Neutrophil (primary cell): ENCODE data around the gene KAZALD1.
A peak's percentile ranks its signal among the peaks of the same experiment; 100 is the strongest.

Experiments
- H3K27ac ChIP-seq: fragments of 200-600 bp; sonication (generic); 2 replicates; pipeline ENCODE4 v1.5.1; 2016; ENCODE audit warnings: mild to moderate bottlenecking, moderate library complexity
- H3K27me3 ChIP-seq: fragments of 200-600 bp; sonication (generic); 2 replicates; pipeline ENCODE4 v1.6.0; 2016; ENCODE audit warnings: mild to moderate bottlenecking
- H3K36me3 ChIP-seq: fragments of 200-600 bp; sonication (generic); 2 replicates; pipeline ENCODE4 v1.5.1; 2017
- H3K4me1 ChIP-seq, 2 experiments: fragments of 200-600 bp in 1 of 2; sonication (generic) in 1 of 2; 1 replicate in 1 of 2; 2 replicates in 1 of 2; pipeline versions ENCODE4 v1.5.1 to v1.6.1; 2013 to 2016; ENCODE audit warnings: low read depth in 1 of 2, low read length in 1 of 2, mild to moderate bottlenecking in 1 of 2, moderate library complexity in 1 of 2; ENCODE audit not compliant: control insufficient read depth in 1 of 2, insufficient read depth in 1 of 2
- H3K4me3 ChIP-seq, 2 experiments: fragments of 200-600 bp in 1 of 2; sonication (generic) in 1 of 2; 1 replicate in 1 of 2; 2 replicates in 1 of 2; pipeline ENCODE4 v1.5.1; 2013 to 2016; ENCODE audit warnings: low read depth in 1 of 2, low read length in 1 of 2, mild to moderate bottlenecking in 1 of 2, moderate library complexity in 1 of 2
- H3K9me3 ChIP-seq: fragments of 200-600 bp; sonication (generic); 2 replicates; pipeline ENCODE4 v1.5.1; 2016
- CTCF ChIP-seq: fragments of 200-600 bp; sonication (generic); IDR thresholded peaks from 2 replicates; pipeline ENCODE4 v1.5.1; 2016; ENCODE audit warnings: antibody characterized with exemption

The KAZALD1 gene

GRCh38 chr10:101060036-101060950 lies 1.5 kb upstream of the KAZALD1 start:
- Histone ChIP-seq H3K27me3 (peaks cover 46% of the 10 kb centered on the region), H3K4me1 (peaks cover 41% of the 10 kb centered on the region in 2 experiments), H3K9me3 (no peaks in the 10 kb centered on the region), H3K4me3 (peak overlapping the region; percentile 99), H3K27ac (peak overlapping the region; percentile 55), H3K36me3 (no peaks in the 10 kb centered on the region)
- peak; percentile 71 for TF ChIP-seq CTCF

- H3K4me3 ChIP-seq = peak overlapping the region; percentile 99
- H3K27me3 ChIP-seq = peaks cover 54% of the 10 kb centered on the region
- no peaks in the 10 kb centered on the region for H3K9me3 ChIP-seq
- H3K27ac ChIP-seq = peak overlapping the region; percentile 55
- peak; percentile 37 for TF ChIP-seq CTCF
- H3K36me3 ChIP-seq = no peaks in the 10 kb centered on the region
- H3K4me1 ChIP-seq = peaks cover 44 to 46% of the 10 kb centered on the region in 2 experiments
Measured at GRCh38 chr10:101060951-101061623, 702 bp upstream of the KAZALD1 start.

GRCh38 chr10:101062232-101063049 lies 652 bp downstream of the KAZALD1 start:
- peaks cover 68% of the 10 kb centered on the region for H3K27me3 ChIP-seq
- peaks cover 57 to 59% of the 10 kb centered on the region in 2 experiments for H3K4me1 ChIP-seq
- peak; percentile 44 for TF ChIP-seq CTCF
- H3K36me3 ChIP-seq = no peaks in the 10 kb centered on the region
- peak overlapping the region; percentile 2 to 49 for H3K4me3 ChIP-seq
- no peaks in the 10 kb centered on the region for H3K9me3 ChIP-seq
- no peak overlapping the region for H3K27ac ChIP-seq

- Histone ChIP-seq H3K27ac (no peak overlapping the region), H3K9me3 (no peaks in the 10 kb centered on the region), H3K27me3 (peaks cover 73% of the 10 kb centered on the region), H3K4me3 (peak overlapping the region in 1 of 2 experiments; percentile 49), H3K4me1 (peaks cover 63% of the 10 kb centered on the region in 2 experiments), H3K36me3 (no peaks in the 10 kb centered on the region)
- no peak for TF ChIP-seq CTCF
Measured at GRCh38 chr10:101063050-101063525, 1.3 kb downstream of the KAZALD1 start.
